WTC11 (cell line): Measurements from ENCODE around the gene ESCO1. TPM values are rescaled to one million over a fixed set of nuclear protein-coding genes. Genes with fewer than 3 reads are reported as not detected.
"Not testable (repeated sequence)": the region's sequence is repeated elsewhere in the genome, so short reads cannot be mapped to it uniquely, and the experiment has no call there.

ENCODE experiments used
- ATAC-seq: fragments of 200-7000 bp; cut with Tn5 transposase; 2 replicates; pipeline ENCODE4 v1.10.0; 2021; ENCODE audit warnings: mild to moderate bottlenecking, moderate library complexity
- CTCF ChIA-PET: fragments of 300-600 bp; sonication (Branson Sonifier 250); formaldehyde crosslinking; loops from one replicate; lab custom pipeline; 2021; ENCODE audit warnings: antibody characterized with exemption; lab: Charles Lee
- POLR2A ChIA-PET: fragments of 350-600 bp; sonication (Branson Sonifier 250); formaldehyde crosslinking; loops from one replicate; lab custom pipeline; 2021; ENCODE audit warnings: antibody characterized with exemption; lab: Charles Lee
- DNase-seq: peaks from one replicate; pipeline ENCODE4 v3.0.0; 2021; ENCODE audit warnings: low spot score
- H3K27ac Mint-ChIP-seq: 2 replicates; pipeline ENCODE4 v1.8.0; 2021; ENCODE audit warnings: mixed read lengths
- H3K27me3 Mint-ChIP-seq: 2 replicates; pipeline ENCODE4 v1.8.0; 2021; ENCODE audit warnings: low read depth, mild to moderate bottlenecking, moderate library complexity, mixed read lengths
- H3K36me3 Mint-ChIP-seq: 2 replicates; pipeline ENCODE4 v1.8.0; 2021; ENCODE audit warnings: mixed read lengths
- H3K4me1 Mint-ChIP-seq: 2 replicates; pipeline ENCODE4 v1.8.0; 2022; ENCODE audit warnings: mixed read lengths
- H3K4me3 Mint-ChIP-seq: 2 replicates; pipeline ENCODE4 v1.8.0; 2021; ENCODE audit warnings: mild to moderate bottlenecking, moderate library complexity, mixed read lengths
- H3K9me3 Mint-ChIP-seq: 2 replicates; pipeline ENCODE4 v1.8.0; 2021; ENCODE audit warnings: mixed read lengths
- CBFB ChIP-seq: sonication (generic); formaldehyde crosslinking; IDR thresholded peaks from 2 replicates; pipeline ENCODE4 v1.8.1; 2022; ENCODE audit warnings: mild to moderate bottlenecking, low read depth, missing genetic modification reagents
- CTCF ChIP-seq: fragments of 200-600 bp; IDR thresholded peaks from 2 replicates; pipeline ENCODE4 v1.8.0; 2022; ENCODE audit warnings: antibody characterized with exemption
- E2F4 ChIP-seq: sonication (generic); formaldehyde crosslinking; IDR thresholded peaks from 2 replicates; pipeline ENCODE4 v1.8.1; 2022; ENCODE audit warnings: low read depth, mild to moderate bottlenecking, moderate library complexity, missing genetic modification reagents, borderline replicate concordance
- FOXJ3 ChIP-seq: sonication (generic); formaldehyde crosslinking; IDR thresholded peaks from 2 replicates; pipeline ENCODE4 v1.9.0; 2021; ENCODE audit warnings: missing genetic modification reagents, mild to moderate bottlenecking, borderline replicate concordance
- HMGA2 ChIP-seq: fragments of 250-450 bp; sonication (Bioruptor Pico); IDR thresholded peaks from 2 replicates; pipeline ENCODE4 v1.4.0; 2021; ENCODE audit warnings: mild to moderate bottlenecking, moderate library complexity
- IRF1 ChIP-seq: sonication (generic); formaldehyde crosslinking; IDR thresholded peaks from 2 replicates; pipeline ENCODE4 v1.8.0; 2023; ENCODE audit warnings: missing genetic modification reagents
- IRF2 ChIP-seq: sonication (generic); formaldehyde crosslinking; IDR thresholded peaks from 2 replicates; pipeline ENCODE4 v1.8.0; 2022; ENCODE audit warnings: low read depth, missing genetic modification reagents, borderline replicate concordance
- JAZF1 ChIP-seq: fragments of 250-450 bp; sonication (Bioruptor Pico); IDR thresholded peaks from 2 replicates; pipeline ENCODE4 v1.9.0; 2021; ENCODE audit warnings: moderate library complexity, mild to moderate bottlenecking, inconsistent platforms
- NR3C1 ChIP-seq: sonication (generic); formaldehyde crosslinking; conservative IDR thresholded peaks from 2 replicates; pipeline ENCODE4 v1.8.1; 2023; ENCODE audit warnings: low read depth, mild to moderate bottlenecking, missing genetic modification reagents
- SP1 ChIP-seq: sonication (generic); formaldehyde crosslinking; conservative IDR thresholded peaks from 2 replicates; pipeline ENCODE4 v1.8.1; 2022; ENCODE audit warnings: missing genetic modification reagents
- TCF7 ChIP-seq: sonication (generic); formaldehyde crosslinking; IDR thresholded peaks from 2 replicates; pipeline ENCODE4 v1.8.0; 2022; ENCODE audit warnings: mild to moderate bottlenecking, low read depth, missing genetic modification reagents, moderate library complexity
- TP53 ChIP-seq: sonication (generic); formaldehyde crosslinking; IDR thresholded peaks from 2 replicates; pipeline ENCODE4 v1.8.1; 2023; ENCODE audit warnings: mild to moderate bottlenecking, missing genetic modification reagents
- ZBTB21 ChIP-seq: sonication (generic); formaldehyde crosslinking; IDR thresholded peaks from 2 replicates; pipeline ENCODE4 v1.8.1; 2023; ENCODE audit warnings: mild to moderate bottlenecking, missing genetic modification reagents, borderline replicate concordance
- ZNF317 ChIP-seq: sonication (generic); formaldehyde crosslinking; IDR thresholded peaks from 2 replicates; pipeline ENCODE4 v1.8.1; 2023; ENCODE audit warnings: low read depth, mild to moderate bottlenecking, moderate library complexity, missing genetic modification reagents, borderline replicate concordance
- total RNA-seq: library from RNA; stranded (reverse); gene quantifications from 3 replicates; pipeline ENCODE4 v1.2.3, GENCODE V29; 2021
- TF ChIP-seq, protein P1 (sequence below): fragments of 250-450 bp; sonication (Bioruptor Pico); IDR thresholded peaks from 2 replicates; pipeline ENCODE4 v1.9.0; 2021; ENCODE audit warnings: mild to moderate bottlenecking, borderline replicate concordance
- TF ChIP-seq, protein P2 (sequence below): sonication (generic); formaldehyde crosslinking; IDR thresholded peaks from 2 replicates; pipeline ENCODE4 v1.8.0; 2022; ENCODE audit warnings: mild to moderate bottlenecking, missing genetic modification reagents
- TF ChIP-seq, protein P3 (sequence below): sonication (generic); formaldehyde crosslinking; IDR thresholded peaks from 2 replicates; pipeline ENCODE4 v1.8.1; 2022; ENCODE audit warnings: mild to moderate bottlenecking, missing genetic modification reagents, moderate library complexity, borderline replicate concordance

Gene ESCO1
- total RNA-seq, 1 experiment from 2014 or later: 46.5 TPM

DNA sequence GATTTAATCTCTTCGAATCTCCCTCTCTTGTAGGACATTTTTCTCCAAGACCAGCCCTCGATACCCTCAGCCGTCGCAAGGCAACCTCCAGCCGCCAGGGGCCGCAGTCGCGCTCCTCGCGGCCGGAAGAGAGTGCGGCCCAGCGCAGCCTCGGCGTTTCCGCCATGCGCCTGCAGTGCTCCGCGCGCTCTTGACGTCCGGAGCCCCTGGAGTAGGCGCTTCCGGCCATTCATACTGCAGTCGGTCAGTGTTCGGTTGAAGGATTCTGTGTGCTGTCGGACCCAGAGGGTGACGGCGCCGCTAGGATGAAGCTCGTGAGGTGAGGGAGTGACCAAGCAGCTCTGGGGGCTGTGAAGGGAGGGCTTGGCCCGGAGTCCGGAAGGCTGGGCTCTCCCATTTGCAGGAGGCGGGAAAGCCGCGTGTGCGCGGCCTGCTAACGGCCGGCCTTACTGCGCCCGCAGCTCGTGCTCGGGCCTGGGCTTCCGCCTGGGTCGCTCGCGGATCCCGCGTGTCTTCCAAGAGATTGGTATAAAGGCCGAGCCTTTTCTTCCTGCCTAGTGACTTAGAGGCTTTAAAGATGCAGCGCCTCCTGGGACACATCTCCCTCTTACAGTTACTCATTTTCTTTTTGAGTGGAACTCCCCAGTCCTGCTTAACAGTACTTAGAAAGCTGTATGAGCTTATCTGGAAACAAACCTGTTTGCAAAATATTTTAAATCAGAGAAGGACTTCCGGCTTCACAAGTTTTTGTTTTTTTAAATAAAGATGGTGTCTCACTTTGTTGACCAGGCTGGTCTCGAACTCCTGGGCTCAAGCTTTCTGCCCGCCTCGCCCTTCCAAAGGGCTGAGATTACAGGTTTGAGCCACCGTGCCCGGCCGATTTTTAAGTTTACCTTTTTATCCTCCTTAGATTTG, 11.9 kb upstream of the ESCO1 start, which contains the start of gene SNRPD1 (continued):
- TF ChIP-seq, protein P1, sequence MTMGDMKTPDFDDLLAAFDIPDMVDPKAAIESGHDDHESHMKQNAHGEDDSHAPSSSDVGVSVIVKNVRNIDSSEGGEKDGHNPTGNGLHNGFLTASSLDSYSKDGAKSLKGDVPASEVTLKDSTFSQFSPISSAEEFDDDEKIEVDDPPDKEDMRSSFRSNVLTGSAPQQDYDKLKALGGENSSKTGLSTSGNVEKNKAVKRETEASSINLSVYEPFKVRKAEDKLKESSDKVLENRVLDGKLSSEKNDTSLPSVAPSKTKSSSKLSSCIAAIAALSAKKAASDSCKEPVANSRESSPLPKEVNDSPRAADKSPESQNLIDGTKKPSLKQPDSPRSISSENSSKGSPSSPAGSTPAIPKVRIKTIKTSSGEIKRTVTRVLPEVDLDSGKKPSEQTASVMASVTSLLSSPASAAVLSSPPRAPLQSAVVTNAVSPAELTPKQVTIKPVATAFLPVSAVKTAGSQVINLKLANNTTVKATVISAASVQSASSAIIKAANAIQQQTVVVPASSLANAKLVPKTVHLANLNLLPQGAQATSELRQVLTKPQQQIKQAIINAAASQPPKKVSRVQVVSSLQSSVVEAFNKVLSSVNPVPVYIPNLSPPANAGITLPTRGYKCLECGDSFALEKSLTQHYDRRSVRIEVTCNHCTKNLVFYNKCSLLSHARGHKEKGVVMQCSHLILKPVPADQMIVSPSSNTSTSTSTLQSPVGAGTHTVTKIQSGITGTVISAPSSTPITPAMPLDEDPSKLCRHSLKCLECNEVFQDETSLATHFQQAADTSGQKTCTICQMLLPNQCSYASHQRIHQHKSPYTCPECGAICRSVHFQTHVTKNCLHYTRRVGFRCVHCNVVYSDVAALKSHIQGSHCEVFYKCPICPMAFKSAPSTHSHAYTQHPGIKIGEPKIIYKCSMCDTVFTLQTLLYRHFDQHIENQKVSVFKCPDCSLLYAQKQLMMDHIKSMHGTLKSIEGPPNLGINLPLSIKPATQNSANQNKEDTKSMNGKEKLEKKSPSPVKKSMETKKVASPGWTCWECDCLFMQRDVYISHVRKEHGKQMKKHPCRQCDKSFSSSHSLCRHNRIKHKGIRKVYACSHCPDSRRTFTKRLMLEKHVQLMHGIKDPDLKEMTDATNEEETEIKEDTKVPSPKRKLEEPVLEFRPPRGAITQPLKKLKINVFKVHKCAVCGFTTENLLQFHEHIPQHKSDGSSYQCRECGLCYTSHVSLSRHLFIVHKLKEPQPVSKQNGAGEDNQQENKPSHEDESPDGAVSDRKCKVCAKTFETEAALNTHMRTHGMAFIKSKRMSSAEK (CRISPR knock-in tag): no peak
- TF ChIP-seq CBFB (no peak), HMGA2 (CRISPR knock-in tag) (no peak), NR3C1 (CRISPR knock-in tag) (no peak), TCF7 (peak; percentile 45; the same call in 1 of the 2 replicates), ZNF317 (CRISPR knock-in tag) (0 out of 2 replicates have a peak, but pooled peaks have one; percentile 13), FOXJ3 (CRISPR knock-in tag) (no peak), IRF1 (CRISPR knock-in tag) (peak; percentile 69; the same call in 1 of the 2 replicates), SP1 (peak; percentile 89), ZBTB21 (peak; percentile 84; the same call in 1 of the 2 replicates), TP53 (CRISPR knock-in tag) (no peak), JAZF1 (no peak), E2F4 (CRISPR knock-in tag) (no peak; the same call in 1 of the 2 replicates), CTCF (peak; percentile 79), IRF2 (no peak)
- TF ChIP-seq, protein P2, sequence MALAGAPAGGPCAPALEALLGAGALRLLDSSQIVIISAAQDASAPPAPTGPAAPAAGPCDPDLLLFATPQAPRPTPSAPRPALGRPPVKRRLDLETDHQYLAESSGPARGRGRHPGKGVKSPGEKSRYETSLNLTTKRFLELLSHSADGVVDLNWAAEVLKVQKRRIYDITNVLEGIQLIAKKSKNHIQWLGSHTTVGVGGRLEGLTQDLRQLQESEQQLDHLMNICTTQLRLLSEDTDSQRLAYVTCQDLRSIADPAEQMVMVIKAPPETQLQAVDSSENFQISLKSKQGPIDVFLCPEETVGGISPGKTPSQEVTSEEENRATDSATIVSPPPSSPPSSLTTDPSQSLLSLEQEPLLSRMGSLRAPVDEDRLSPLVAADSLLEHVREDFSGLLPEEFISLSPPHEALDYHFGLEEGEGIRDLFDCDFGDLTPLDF: 0 out of 2 replicates have a peak, but pooled peaks have one; percentile 37
- TF ChIP-seq, protein P3, sequence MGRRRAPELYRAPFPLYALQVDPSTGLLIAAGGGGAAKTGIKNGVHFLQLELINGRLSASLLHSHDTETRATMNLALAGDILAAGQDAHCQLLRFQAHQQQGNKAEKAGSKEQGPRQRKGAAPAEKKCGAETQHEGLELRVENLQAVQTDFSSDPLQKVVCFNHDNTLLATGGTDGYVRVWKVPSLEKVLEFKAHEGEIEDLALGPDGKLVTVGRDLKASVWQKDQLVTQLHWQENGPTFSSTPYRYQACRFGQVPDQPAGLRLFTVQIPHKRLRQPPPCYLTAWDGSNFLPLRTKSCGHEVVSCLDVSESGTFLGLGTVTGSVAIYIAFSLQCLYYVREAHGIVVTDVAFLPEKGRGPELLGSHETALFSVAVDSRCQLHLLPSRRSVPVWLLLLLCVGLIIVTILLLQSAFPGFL (CRISPR knock-in tag): 0 out of 2 replicates have a peak, but pooled peaks have one; percentile 29
- TF ChIP-seq, all 79 proteins: peak for 38

DNA sequence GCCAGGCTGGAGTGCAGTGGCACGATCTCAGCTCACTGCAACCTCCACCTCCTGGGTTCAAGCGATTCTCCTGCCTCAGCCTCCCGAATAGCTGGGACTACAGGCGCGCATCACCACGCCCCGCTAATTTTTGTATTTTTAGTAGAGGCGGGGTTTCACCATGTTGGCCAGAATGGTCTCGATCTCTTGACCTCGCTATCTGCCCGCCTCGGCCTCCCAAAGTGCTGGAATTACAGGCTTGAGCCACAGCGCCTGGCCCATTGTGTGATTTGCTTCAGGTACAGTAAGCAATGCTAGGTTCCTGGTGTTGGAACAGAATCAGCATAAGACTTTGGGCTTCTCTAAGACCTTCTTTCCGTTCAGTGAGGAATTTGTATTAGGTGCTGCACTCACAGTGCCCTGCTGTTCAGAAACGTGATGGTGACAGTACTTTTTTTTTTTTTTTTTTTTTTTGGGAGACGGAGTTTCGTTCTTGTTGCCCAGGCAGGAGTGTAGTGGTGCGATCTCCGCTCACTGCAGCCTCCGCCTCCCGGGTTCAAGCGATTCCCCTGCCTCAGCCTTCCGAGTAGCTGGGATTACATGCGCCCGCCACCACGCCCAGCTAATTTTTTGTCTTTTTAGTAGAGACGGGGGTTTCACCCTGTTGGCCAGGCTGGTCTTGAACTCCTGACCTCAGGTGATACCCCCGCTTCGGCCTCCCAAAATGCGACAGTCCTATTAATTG, 11.1 kb upstream of the ESCO1 start:
- DNase-seq, H3K27me3 Mint-ChIP-seq: not testable (repeated sequence)
- H3K9me3 Mint-ChIP-seq: peaks cover 12% of the 10 kb centered on the region
- CTCF ChIA-PET: interaction anchor here (0.7 to 6.3 kb wide), 4 partner anchors 11 to 1531 kb away, joined by 3 to 86 read pairs (median 4); partner anchors contain the start of gene ESCO1
- peaks cover 19% of the 10 kb centered on the region for H3K4me1 Mint-ChIP-seq
- H3K36me3 Mint-ChIP-seq: peaks cover 23% of the 10 kb centered on the region
- ATAC-seq: peak; percentile 9
- H3K4me3 Mint-ChIP-seq: peak overlapping the region; percentile 97
- POLR2A ChIA-PET: interaction anchor here (3.6 kb wide), 1 partner anchor 11 kb away, joined by 24 read pairs; the partner anchor contains the start of gene ESCO1
- peak overlapping the region; percentile 99 for H3K27ac Mint-ChIP-seq
